Stimulated activated naive CD4-positive, alpha-beta T cell treated with Interleukin-2 at 50 U/mL for 16 hours (primary cell): ENCODE data around the gene TOMM6.
"Not testable (repeated sequence)": the region's sequence is repeated elsewhere in the genome, so short reads cannot be mapped to it uniquely, and the experiment has no call there.

Experiments
- DNase-seq: peaks from one replicate; lab custom pipeline; 2025; lab: John Stamatoyannopoulos, UW

The TOMM6 gene

DNA sequence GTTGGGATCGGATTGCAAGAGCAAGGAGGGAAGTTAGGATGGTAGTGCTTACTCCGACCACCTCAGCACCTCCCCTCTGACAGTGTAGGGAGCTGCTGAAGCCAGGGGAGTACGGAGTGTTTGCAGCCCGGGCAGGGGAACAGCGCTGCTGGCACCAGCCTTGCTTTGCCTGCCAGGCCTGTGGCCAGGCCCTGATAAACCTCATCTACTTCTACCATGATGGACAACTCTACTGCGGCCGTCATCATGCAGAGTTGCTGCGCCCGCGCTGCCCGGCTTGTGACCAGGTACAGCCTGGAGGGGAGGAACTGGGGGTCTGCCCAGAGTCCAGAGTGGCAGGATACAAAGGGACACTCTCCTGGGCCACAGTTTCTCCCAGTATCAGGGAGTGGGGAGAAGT, 2.2 kb upstream of the TOMM6 start:
- DNase-seq: no peak

DNA sequence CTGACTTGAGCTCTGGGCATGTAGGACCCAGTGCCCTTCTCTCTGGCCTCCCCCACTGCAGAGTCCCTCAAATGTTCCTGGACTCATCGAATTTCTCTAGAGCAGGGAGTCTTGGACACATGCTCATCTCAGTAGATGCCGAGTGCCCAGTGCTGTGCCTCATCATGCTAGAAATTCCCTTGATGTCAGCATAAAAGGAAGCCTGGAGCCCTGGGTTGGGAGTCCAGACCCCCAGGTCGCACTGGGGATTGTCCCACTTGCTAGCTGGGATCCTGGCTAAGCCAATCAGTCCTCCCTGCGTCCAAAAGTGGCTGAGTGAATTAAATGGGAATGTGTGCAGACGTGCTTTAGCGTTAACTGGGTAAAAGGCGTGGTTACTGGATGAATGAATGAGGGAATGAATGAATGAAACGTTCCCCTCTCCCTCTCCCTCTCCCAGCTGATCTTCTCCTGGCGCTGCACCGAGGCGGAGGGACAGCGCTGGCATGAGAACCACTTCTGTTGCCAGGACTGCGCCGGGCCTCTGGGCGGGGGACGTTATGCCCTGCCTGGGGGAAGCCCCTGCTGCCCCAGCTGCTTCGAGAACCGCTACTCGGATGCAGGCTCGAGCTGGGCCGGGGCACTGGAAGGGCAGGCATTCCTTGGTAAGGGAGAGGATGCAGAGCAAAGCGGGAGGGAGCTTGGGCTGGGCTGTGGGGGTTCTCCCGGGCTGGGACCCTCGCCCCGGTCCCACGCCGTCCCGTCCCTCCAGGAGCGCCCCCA, 1.6 kb upstream of the TOMM6 start:
- DNase-seq: no peak

DNA sequence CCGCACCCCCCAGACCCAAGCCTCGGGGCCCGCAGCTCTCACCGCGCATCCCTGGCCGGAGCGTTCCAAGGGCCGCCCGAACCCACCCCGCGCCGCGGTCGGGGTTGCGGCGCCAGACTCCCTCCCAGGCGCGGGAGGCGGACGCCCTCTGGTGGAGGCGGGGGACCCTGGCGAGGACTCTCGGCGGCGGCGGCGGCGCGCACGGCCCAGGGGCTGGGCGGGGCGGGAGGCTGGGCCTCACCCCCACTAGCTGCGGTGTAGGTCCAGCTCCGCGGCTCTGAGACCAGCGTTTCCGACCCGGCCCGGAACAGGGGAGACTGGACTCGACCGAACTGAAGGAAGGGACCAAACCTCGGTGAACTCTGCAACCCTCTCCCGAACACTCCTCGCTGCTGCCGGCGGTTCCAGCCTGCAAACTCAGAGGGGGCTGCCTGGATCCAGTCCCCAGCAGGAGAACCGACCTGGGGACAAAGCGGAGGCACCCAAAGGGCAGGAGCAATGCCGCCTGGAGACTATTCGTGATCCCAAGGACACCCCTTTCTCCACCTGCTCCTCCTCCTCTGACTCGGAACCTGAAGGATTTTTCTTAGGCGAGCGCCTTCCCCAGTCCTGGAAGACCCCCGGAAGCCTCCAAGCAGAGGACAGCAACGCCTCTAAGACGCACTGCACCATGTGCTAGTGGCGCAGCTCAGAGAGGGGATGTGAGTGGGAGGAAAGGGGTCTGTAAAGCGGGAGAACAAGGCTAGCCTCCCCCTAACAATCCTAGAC, 859 bp upstream of the TOMM6 start:
- peak; percentile 83 for DNase-seq

DNA sequence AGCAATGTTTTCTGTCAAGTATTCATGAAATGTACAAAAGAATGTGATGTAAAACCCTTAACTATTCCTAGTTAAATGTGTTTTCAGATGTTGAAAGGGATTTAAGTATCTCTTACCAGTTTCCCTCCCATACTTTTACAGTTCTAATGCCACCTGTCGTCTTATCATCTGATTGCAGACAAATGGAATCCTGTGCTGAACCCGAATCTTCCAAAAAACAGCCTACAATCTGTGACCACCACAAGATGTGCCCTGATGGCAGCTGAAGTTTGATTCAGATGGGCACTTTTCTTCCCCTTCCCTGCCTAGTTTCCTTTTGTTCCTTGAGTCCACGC, 1.9 kb downstream of the TOMM6 start:
- DNase-seq: no peak

DNA sequence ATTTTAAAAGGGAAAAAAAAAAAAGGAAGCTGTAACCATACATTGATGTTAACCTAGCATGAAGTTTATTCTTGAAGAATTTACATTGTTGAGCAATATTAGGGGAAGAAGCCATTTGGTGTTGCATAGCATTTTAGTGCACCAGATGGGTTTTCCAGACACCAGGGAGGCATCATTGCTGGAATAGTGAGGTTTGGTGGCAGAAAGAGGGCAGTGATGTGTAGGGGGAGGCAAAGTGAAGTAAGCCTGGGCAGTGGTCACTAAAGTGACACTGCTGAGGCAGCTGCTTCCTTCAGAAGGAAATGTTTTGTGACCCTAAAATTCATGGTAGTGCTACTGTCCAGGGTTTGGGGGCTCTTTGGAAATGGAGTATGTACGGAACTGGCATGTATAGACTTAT, 2.6 kb downstream of the TOMM6 start:
- DNase-seq: no peak

DNA sequence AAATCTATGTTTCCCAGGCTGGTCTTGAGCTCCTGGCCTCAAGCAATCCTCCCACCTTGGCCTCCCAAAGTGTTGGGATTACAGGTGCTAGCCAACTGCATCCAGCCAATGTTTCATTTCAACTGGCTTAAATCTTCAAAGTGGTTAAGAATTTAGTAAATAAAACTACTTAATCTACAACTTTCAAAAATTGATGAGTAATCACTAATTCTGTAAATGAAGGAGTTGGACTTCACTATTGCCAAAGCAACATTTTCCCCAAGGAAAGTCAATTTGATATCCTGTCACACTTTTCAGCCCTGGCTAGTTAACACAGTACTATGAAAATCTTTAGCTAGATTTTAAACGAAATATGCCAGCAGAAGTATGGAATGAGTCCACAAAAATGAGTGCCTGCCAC, 3.8 kb downstream of the TOMM6 start:
- no peak for DNase-seq

DNA sequence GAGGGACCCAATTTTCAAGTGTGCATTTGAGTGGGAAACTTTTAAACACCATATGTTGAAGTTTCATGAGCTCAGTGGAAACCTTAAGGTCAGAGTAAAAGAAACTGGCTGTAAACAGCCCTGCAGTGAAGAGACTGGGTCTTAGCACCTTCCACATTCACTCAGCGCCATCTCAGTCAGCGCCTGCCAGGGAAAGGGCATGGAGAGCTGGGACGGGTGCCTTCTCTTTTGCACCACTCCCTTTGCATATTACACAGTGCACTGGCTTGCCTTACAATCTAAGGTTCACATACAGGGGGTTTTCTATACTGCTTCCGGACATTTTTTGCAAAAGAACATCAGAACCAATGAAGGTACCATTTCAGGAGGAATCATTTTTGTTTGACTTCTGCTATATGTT, 4.5 kb downstream of the TOMM6 start:
- DNase-seq: no peak

DNA sequence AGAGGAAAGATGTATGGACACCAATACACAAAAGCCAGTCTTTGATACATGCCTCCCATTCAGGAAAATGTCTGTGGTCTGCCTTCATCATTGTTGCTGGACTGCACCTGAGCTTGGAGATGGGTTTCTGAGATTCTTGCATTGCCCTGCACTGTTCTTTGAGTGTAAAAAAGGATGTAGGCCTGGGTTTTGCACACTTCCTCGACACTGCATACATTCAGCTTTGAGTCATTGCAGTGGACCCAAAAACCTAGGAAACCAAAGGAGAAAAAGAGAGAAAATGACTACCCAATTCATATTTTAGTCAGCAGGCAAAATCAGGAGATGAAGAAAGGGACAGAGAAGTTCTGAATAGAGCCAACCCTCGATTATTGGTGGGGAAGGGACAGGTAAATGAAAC, 9.0 kb downstream of the TOMM6 start:
- DNase-seq: no peak

DNA sequence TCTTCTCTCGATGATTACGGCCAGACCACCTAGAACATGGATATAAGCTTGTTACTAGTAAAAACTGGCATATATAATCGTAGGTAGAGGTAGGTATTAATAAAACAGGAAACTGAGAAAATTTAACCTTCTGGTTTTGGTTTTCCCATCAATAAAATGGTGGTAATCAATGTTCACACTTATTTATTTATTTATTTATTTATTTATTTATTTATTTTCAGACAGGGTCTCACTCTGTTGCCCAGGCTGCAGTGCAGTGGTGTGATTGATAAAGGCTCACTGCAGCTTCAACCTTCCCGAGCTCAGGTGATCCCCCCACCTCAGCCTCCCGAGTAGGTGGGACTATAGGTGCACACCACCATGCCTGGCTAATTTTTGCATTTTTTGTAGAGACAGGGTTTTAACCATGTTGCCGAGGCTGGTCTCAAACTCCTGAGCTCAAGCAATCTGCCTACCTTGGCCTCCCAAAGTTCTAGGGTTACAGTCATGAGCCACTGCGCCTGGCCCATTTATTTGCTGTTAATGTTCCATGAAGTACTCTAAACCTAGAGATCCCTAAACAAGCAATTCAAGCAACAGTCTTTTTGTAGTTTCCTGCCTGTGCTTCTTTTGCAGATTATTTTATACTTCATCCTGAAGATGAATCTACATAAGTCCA, 11.5 kb downstream of the TOMM6 start:
- DNase-seq: no peak

DNA sequence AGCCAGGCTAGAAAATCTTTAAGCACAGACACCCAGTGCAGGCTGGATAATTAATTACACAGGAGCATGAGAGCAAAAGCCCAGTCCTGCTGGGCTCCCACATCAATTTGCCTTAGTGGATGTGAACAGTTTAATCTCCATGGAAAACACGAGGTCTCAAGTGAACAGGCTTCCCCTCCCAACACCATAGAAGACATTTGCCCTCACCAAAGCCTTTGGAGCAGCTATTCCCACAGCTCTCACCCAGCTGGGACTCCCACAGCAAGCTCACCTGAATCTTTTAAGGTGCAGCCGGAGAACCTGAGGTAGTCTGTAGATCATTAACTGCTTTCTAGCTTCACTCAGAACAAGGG, 12.0 kb downstream of the TOMM6 start:
- no peak for DNase-seq

DNA sequence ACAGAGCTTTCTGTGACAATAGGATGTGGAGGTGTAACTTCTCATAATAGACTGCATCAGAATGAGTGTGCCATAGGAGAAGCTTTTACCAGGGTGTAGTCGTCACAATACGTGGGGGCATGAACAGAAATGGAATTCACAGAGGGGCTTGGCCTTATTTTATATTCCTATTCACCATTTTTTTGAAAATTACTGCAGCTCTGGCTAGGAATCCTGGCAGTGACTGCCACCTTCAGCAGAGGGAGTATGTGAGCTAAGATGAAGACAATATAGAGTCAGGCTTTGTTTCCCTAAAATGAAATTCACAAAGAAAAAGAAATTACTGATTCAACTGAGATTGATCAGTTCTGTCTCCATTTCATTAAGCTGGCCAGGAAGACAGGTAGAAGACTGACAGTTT, 13.9 kb downstream of the TOMM6 start:
- no peak for DNase-seq

DNA sequence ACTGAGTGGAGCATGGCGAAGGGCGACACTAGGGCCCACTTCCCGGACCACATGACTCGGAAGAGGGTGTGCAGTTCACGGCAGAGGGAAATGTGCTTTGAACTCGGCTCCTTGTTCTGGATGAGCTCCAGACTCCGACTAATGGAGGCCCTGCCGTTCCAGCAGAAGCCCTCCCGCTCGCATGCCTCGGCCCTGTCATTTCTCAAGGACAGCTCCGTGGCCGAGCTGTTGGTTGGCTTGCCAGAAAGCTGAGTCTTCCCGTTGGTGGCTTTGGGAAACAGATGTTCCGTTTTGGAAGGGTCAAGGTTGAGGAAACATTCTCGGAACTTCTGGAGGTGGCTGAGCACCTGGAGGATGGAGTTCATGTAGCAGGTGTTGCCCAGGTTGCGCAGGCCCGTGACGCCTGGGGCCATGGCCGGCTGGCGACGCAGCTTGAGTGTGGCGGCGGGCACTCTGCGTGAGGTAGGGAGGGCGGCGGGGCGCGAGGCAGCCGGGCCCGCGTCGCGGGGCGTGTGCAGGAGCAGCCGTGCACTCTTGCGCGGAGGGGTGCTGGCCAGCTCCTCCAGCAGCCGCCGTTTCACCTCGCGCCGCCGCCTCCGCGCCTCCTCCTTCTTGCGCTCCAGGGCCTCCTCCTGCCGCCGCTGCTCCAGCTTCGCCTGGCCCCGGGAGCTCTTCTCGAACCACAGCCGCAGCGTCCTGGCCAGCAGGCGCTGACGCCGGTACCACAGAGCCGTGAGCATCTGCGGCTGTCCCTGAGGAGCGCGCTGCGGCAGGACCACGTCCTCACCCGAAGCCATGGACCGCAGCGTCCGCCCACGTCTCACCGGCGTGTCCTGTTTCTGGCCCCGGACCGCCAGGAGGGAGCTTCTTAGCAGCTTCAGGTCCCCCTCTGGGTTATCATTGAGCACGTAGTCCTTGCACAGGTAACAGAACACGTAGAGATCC, 18.6 kb downstream of the TOMM6 start:
- no peak for DNase-seq

DNA sequence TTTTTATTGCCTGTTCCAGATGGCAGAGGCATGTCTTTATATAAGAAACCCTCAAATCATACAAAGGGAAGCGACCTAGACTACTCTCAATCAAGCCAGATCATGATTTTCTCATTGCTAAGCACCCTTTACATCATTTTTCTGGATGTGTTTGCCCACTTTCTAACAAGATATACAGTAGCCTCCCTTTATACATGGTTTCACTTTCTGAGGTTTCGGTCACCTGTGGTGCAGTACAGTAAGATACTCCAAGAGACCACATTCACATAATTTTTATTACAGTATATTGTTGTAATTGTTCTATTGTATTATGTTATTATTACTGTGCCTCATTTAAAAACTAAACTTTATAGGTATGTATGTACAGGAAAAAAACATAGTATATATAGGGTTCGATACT, 23.6 kb downstream of the TOMM6 start:
- no peak for DNase-seq

DNA sequence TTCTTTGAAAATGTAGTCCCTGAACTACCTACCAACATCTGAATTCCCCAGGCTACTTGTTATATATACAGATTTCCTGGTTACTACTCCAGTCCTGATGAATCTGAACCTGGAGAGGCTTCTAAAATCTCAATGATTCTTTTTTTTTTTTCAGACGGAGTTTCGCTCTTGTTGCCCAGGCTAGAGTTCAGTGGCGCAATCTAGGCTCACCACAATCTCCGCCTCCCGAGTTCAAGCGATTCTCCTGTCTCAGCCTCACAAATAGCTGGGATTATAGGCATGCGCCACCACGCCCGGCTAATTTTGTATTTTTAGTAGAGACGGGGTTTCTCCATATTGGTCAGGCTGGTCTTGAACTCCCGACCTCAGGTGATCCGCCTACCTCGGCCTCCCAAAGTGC, 24.5 kb downstream of the TOMM6 start:
- DNase-seq: not testable (repeated sequence)

DNA sequence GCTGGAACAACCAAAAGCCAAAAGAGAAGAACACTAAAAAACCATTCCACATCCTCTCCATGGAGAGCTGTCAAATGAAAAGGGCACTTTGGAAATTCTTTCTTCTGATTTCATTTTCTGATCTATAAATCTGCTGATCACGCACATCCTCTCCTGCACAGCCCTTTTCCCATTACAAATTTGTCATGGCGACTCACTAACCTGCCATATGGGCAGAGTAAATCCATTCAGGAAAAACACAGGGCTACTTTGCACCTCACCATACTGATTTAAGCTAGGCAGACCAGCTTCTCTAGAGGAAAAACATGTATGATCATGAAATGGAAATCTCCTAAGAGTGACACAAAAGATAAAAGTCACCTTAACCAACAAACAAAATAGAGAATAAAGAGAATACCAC, 26.0 kb downstream of the TOMM6 start:
- no peak for DNase-seq

DNA sequence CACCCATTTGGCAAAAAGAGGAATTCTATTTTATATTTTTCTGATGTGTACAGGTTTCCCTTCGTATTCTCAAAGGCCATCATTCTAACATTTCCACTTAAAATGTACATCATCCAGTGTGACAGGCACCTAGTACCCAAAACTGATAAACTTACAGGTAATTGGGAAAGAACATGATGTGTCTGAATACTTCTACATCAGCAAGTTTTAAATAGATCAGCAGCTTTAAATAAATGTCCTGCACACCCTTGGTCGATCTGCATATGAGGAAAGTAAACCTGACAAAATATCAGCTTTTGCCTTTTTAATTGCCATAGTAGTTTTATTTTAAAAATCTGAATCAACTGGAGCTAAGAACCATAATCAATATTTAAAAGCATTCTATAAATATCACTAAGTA, 26.5 kb downstream of the TOMM6 start:
- DNase-seq: no peak

DNA sequence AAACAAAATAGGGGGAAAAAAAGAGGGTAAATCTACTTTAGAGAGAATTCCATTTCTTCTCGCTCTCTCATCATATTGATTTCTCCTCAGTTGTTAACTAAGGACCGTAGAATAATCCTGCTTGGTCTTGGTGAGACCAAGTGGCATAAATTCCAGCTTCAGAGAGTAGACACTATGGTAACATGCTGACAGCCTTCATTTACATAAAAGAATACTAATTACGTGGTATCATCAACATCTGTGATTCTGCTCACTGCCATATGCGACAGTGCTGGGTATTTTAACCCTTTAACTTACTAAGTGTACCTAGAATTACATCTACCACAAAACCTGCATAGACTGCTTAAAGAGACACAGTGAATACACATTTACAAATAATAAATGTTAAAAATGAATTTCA, 27.1 kb downstream of the TOMM6 start:
- no peak for DNase-seq

DNA sequence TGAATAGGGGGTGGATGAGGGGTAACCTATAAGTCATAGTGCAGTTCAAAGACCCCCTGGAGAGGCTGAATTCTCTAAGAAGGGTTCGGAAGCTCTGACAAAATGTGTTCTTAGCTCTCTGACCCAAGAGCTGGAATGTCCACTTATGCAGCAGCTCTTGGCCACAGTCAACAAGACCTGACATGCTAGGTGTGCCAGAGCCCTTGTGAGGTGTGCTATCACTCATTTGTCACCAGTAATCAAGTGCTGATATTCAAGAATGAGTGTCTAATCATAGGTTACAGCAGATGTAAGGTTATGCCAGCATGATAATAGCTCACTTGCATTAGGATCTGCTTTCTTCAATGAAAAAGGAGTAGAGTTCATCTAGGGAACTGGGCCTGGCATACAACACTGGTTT, 28.1 kb downstream of the TOMM6 start:
- no peak for DNase-seq

DNA sequence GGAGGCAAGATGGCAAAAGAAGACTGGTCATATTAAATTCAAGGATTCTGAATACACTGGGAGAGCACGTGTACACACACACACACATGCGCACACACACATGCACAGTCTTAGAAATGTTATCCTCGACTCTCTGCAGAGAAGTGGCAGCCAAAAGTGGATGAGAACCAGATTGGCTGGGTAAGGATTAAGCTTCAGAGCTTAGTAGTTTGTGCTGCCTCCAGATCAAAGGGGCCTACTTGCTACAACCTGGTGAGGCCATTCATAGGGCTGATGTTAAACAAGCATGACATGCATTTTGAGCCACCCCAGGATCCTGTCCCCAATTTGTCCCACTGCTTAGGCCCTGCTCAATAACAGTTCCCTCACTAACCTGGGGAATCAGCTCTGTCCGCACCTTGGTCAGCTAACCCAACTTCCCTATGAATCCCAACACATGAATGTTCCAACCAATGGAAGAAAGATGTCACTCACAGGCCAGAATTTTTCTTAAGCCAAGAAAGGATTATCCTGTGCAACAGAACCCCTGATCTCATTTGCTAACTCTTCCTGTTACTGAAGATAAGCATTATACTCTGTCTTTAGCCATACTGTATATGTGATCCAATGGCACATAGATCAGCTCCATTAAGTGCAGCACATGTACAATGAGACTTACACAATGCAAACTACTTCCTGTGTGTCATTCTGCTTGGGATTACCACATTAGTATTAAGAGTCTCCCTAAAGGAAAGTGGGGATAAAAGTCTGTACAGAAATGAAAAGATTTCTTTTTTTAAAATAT, 31.0 kb downstream of the TOMM6 start:
- no peak for DNase-seq

DNA sequence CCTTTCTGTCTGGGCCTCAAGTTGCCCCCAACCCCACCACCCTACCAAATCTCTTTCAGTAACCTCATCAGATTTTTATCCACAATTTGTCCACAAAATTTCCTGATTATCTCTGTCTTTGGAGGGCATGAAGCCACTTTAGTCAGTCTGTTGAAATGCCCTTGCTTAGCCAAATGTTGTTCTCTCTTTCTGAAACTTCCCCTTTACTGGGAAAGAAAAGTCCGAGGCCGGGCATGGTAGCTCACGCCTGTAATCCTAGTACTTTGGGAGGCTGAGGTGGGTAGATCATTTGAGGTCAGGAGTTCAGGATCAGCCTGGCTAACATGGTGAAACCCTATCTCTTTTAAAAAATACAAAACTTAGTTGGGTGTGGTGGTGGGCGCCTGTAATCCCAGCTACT, 33.8 kb downstream of the TOMM6 start:
- DNase-seq: no peak

DNA sequence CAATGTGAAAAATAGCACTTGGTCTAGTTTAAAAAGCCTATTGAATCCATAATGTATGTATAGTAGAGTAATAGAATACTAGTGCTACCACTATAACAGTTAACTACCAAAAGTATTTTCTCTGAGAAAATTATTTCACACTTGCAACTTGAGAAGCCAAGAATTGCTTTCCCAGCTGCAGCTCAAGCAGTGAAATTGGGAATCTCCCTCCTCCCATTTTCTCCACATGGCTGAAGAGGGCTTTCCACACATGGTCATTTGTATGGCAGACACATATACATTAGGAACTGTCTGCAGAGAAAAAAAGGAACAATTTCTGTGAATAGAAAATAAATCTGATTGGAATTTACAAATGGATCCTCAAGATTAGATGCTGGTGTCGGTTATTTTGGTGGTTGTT, 34.5 kb downstream of the TOMM6 start:
- DNase-seq: no peak

DNA sequence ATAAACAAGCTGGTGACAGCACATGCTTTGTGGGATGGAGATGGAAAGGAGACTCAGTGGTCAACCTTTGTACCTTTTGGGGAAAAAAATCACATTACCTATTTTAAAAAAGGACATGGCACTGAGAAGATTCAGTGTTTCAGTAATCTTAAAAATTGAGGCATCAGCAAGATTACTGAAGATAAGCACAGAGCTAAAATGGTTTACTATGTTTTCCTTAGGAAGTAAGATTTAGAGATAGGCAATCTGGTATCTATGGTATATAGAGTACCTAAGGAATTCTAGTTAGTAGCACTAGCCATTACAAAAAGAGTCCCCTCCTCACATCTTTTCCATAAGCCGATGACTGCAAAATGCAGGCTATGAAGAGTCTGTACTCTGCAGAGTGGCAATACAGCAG, 35.7 kb downstream of the TOMM6 start:
- no peak for DNase-seq
